Skin of body (tissue), 2 donors: ENCODE results near the gene MAPK7. TPM values are rescaled to one million over a fixed set of nuclear protein-coding genes. Genes with fewer than 3 reads are reported as not detected.
"Not testable (repeated sequence)": the region's sequence is repeated elsewhere in the genome, so short reads cannot be mapped to it uniquely, and the experiment has no call there.

Experiments
- DNase-seq: peaks from one replicate; lab custom pipeline; 2025; lab: John Stamatoyannopoulos, UW
- total RNA-seq: library from RNA; depleted of rRNA; stranded (reverse); fragments of >200 nt; gene quantifications from one replicate; pipeline ENCODE4 v1.2.3, GENCODE V29; 2014

MAPK7 gene
- total RNA-seq, 1 donor from 2014 or later: 16.4 TPM

DNA sequence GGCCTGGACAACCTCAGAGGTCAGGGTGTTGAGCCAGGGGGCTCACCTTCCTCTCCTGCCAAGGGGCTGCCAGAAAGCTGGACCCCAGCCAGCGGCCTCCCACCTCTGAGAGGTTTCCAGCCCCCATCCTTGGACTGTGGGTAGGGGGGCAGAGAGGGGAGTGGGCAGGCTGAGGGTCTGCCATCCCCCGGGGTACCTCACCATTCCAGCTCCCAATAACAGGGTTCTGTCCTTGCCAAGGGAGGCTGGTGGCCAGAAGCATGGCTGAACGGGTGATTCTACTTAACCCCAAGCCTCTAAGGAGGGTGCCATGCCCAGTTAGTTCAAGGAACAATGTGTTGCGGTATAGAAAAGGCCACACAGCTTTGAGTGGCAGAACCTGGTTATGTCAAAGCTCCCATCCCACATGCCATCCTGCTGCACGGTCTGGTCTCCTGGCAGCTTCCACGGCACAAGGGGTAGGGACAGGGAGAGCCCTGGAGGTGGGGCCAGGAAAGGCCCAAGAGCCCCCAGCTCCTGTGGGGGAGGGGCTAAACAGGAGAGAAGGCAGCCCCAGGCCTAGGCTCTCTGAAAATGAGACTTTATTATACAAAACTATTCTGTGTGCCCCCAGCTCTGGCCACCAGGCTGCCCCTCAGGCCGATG lies 35.6 kb upstream of the MAPK7 start:
- DNase-seq: no peak

GRCh38 chr17:19343256-19343630 lies 35.1 kb upstream of the MAPK7 start:
- no peak for DNase-seq

- DNase-seq: no peak
Observed at GRCh38 chr17:19343671-19344151, 34.6 kb upstream of the MAPK7 start.

DNA sequence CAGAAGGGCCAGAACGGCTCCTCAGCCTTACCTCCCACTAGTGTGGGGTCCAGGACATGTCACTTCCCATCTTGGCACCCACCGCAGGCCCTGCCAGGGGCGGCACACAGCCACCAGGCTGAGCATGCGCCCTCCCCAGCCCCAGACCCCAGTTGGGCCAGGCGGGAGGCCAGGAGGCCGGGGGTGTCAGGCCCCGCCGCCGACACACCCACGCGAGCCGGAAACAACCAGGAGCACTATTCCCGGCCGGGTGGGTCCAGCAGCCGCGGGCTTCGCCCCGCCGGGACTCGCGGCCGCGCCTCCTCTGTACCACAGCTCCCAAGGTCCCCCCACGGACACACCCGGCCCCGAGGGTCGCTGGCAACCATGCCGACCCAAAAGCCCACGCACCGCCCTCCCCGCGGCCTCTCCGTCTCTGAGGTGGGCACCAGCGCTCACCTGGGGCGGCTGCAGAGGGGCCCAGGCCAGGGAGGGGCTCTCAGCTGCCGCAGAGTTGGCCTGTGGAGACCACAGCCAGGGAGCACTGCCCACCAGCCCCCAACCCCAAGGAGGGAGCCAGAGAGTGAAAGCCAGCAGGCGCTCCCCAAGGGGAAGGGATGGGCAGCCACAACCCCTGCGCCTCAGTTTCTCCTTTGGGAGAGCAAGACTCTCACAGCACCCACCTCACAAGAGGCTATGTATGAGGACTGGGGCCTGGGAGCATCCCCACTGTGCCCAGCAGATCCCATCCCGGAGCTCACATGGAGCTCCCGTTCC lies 33.8 kb upstream of the MAPK7 start:
- DNase-seq: no peak

DNA sequence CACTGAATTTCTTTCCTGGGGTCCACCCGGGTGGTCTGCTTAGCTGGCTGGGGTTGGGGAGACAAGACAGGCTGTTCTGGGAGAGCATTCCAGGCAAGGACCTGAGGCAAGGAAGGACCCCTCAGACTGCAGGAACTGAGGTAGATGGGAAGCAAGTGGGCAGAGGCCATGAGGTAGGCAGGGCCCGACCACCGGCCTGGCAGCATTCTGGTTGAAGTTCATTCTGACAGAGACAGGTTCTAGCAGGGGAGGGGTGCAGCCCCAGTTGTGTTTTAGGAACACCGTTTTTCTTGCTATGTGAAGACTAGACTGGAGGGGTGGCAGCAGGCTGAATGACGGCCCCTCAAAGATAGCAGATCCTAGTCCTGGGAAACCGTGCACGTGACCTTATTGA lies 33.2 kb upstream of the MAPK7 start:
- no peak for DNase-seq

GRCh38 chr17:19345486-19346350 lies 32.6 kb upstream of the MAPK7 start:
- no peak for DNase-seq

- no peak for DNase-seq
Observed at GRCh38 chr17:19346351-19347255, 31.7 kb upstream of the MAPK7 start.

DNA sequence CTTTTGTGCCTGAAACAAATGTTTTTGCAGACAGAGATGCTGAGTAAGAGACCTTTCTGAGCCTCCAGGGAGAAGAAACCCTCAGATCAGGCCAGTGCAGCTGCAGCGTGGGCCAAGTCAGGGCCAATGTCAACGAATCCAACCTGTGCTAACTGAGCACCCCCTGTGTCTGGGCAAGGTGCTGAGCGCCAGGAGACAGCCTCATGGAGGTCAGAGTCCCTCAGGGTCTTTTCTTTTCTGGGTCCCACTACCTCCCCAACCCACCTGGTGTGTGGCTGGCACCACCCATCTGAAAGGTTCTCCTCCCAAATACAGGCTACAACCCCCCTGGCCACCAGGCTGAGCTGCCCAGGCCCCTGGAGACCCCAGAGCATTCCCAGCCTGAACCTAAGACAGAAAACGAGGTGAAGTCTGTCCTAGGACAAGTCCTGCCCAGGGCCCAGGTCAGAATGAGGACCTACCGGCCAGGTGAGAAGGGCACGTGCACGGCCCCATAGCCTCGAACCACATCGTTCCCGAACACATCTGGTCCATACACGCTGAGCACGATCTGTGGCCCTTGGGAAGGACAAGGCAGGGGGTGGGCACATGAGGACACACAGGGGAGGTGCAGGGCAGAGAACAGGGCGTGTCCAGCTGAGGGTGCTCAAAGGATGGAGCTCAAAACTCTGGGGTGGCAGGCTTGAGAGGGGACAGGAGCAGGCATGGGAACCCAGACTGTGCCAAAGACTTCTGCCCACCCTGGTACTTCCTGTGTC lies 30.8 kb upstream of the MAPK7 start:
- no peak for DNase-seq

DNA sequence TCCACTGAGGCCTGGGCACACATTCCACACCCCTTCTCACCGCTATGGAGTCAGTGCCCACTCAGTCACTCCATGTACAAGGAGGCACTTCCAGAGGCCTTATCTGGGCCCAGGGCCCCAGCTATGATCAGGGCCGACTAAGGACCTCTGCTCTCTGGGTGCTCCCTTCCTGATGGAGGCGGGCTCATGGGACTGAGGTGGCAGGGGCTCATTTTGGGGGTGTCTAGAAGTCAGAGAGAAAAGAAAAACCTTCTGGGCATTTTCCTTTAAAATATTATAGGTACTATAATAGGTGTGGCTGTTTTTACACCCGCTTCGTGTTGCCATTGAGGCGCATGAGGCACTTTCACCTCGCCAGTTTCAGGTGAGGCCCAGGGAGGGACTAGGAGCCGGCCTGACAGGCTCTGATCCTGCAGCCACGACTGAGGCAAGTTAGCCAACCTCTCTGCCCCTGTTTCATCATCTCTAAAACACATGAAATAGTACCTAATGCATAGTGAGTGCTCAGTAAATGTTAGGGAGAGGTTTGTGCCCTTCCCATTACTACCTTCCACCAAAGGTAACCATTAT lies 30.1 kb upstream of the MAPK7 start:
- no peak for DNase-seq

GRCh38 chr17:19348806-19349205 lies 29.5 kb upstream of the MAPK7 start:
- no peak for DNase-seq

DNA sequence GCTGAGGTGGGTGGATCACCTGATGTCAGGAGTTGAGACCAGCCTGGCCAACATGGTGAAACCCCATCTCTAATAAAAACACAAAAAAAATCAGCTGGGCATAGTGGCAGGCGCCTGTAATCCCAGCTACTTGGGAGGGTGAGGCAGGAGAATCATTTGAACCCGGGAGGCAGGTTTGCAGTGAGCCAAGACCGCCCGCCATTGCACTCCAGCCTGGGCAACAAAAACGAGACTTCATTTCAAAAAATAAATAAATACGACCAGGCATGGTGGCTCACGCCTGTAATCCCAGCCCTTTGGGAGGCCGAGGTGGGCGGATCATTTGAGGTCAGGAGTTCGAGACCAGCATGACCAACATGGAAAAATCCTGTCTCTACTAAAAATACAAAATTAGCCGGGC lies 24.9 kb upstream of the MAPK7 start:
- not testable (repeated sequence) for DNase-seq

DNA sequence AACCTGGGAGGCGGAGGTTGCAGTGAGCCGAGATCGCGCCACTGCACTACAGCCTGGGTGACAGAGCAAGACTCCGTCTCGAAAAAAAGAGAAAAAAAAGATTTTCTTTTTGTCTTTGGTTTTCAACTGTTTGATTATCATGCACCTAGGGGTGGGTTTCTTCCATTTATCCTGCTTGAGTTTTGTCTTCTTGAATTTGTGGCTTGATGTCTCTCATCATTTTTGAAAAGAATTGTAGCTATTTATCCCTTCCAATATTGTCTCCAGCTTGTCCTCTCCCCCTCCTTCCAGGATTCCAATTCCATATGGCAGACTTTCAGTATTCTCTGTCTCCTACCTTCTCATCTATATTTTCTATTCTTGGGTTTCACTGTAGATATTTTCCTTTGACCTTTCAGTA lies 23.6 kb upstream of the MAPK7 start:
- no peak for DNase-seq

GRCh38 chr17:19357351-19357750 lies 20.9 kb upstream of the MAPK7 start:
- DNase-seq: no peak

DNA sequence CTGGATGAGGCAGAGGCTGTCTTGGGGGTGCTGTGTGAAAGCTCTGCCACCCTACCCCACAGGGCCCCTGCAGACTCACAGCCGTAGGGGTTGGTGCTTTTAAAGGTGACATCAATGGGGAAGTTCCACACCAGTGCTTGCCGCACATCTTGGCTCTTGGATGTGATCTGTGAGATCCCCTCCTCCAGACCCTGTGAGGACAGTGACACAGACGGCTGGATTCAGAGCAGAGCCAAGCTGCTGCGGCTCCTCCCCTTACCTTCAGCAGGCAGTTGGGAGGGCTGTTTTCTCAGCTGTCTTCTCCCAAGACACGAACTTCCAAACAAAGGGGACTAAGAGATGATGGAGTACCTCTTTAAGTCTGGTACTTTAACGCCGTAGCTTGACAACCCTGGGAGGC lies 20.5 kb upstream of the MAPK7 start:
- no peak for DNase-seq

- DNase-seq: no peak
Observed at GRCh38 chr17:19359151-19359550, 19.1 kb upstream of the MAPK7 start.

GRCh38 chr17:19359856-19360255 lies 18.4 kb upstream of the MAPK7 start:
- DNase-seq: no peak

DNA sequence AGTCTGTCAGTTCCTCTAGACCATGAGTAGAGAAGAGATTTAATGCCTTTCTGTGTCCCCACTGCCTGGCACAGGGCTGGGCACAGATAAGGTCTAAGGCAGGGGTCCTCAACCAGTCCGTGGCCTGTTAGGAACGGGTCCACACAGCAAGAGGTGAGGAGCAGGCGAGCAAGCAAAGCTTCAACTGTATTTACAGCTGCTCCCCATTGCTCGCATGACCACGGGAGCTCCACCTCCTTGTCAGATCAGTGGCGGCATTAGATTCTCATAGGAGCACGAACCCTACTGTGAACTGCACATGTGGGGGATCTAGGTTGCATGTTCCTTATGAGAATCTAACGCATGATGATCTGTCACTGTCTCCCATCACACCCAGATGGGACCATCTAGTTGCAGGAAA lies 17.5 kb upstream of the MAPK7 start:
- no peak for DNase-seq

GRCh38 chr17:19361326-19361725 lies 17.0 kb upstream of the MAPK7 start:
- DNase-seq: no peak

DNA sequence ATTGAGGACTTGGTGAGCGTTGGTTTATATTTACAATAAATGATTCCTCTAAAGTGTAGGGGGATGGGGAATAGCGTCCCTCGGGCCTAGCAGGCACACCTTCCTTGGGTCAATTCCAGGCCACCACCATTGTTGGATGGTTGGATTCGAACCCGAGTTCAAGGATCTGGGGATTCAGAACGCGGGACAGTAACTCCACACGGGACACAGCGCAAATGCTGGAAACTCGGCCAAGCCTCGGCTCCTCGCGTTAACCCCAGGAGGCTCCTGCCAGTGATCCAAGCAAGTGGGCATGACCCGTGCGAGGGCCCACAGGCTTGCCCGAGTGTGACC lies 16.4 kb upstream of the MAPK7 start:
- no peak for DNase-seq
